Epidermal melanocyte (primary cell): ENCODE measurements around the gene ZBTB44.

Source experiments
- DNase-seq: peaks from one replicate; pipeline ENCODE4 v3.0.0; 2011; ENCODE audit warnings: low spot score; ENCODE audit not compliant: insufficient read length

ZBTB44 gene

GRCh38 chr11:130178441-130179339 is 136.0 kb downstream of the ZBTB44 start:
- DNase-seq, result no peak

- DNase-seq, result no peak
Measured at GRCh38 chr11:130177782-130178181, 136.9 kb downstream of the ZBTB44 start.
